Activated effector memory CD4-positive, alpha-beta T cell treated with anti-CD3 and anti-CD28 coated beads, Interleukin-2, amount 50 U/mL, for 16 hours (primary cell): Measurements from ENCODE around the gene HAPLN2.
"Not testable (repeated sequence)": the region's sequence is repeated elsewhere in the genome, so short reads cannot be mapped to it uniquely, and the experiment has no call there.

Experiments
- DNase-seq: peaks from one replicate; pipeline ENCODE4 v3.0.0-alpha.2; 2020

The HAPLN2 gene

GRCh38 chr1:156592158-156592909 lies 26.9 kb upstream of the HAPLN2 start:
- DNase-seq = no peak

- no peak for DNase-seq
These were observed 26.1 kb upstream of the HAPLN2 start for GRCh38 chr1:156592910-156593660.

- peak; percentile 49 for DNase-seq
These were observed 25.6 kb upstream of the HAPLN2 start for GRCh38 chr1:156593661-156593989.

- DNase-seq = no peak
These were observed 25.0 kb upstream of the HAPLN2 start for GRCh38 chr1:156594190-156594589.

- no peak for DNase-seq
These were observed 24.2 kb upstream of the HAPLN2 start for GRCh38 chr1:156595016-156595415.

GRCh38 chr1:156596426-156596825 lies 22.8 kb upstream of the HAPLN2 start:
- no peak for DNase-seq

- no peak for DNase-seq
These were observed 21.1 kb upstream of the HAPLN2 start for GRCh38 chr1:156598125-156598524.

GRCh38 chr1:156598731-156599432 lies 20.3 kb upstream of the HAPLN2 start:
- no peak for DNase-seq

- DNase-seq = no peak
These were observed 19.4 kb upstream of the HAPLN2 start for GRCh38 chr1:156599811-156600210.

GRCh38 chr1:156600733-156601121 lies 18.5 kb upstream of the HAPLN2 start:
- no peak for DNase-seq

GRCh38 chr1:156601122-156601830 lies 17.9 kb upstream of the HAPLN2 start, which contains the start of gene GPATCH4:
Gene GPATCH4, minus strand, starts transcription at chr1:156601479.
- peak; percentile 91 for DNase-seq

GRCh38 chr1:156601892-156602291 lies 17.3 kb upstream of the HAPLN2 start:
- no peak for DNase-seq

- DNase-seq = no peak
These were observed 16.6 kb upstream of the HAPLN2 start for GRCh38 chr1:156602557-156602993.

GRCh38 chr1:156607344-156607743 lies 11.9 kb upstream of the HAPLN2 start:
- not testable (repeated sequence) for DNase-seq

- DNase-seq = peak; percentile 76
These were observed 11.1 kb upstream of the HAPLN2 start for GRCh38 chr1:156608036-156608674.

GRCh38 chr1:156608981-156609380 lies 10.2 kb upstream of the HAPLN2 start:
- peak; percentile 84 for DNase-seq

- not testable (repeated sequence) for DNase-seq
These were observed 9.1 kb upstream of the HAPLN2 start for GRCh38 chr1:156610072-156610471.

GRCh38 chr1:156612666-156613065 lies 6.5 kb upstream of the HAPLN2 start:
- no peak for DNase-seq

GRCh38 chr1:156615946-156616345 lies 3.3 kb upstream of the HAPLN2 start:
- DNase-seq = no peak

- DNase-seq = no peak
These were observed 2.8 kb upstream of the HAPLN2 start for GRCh38 chr1:156616463-156616862.

- DNase-seq = no peak
These were observed 354 bp downstream of the HAPLN2 start for GRCh38 chr1:156619582-156619955.

GRCh38 chr1:156622581-156623297 lies 3.5 kb downstream of the HAPLN2 start:
- DNase-seq = no peak
